Measurements from ENCODE around the gene SRBD1. TPM values are rescaled to one million over a fixed set of nuclear protein-coding genes. Genes with fewer than 3 reads are reported as not detected.

Gene SRBD1
- total RNA-seq, 4 donors from 2014 or later = 9.0 to 22.0 (median 13.0) TPM

DNA sequence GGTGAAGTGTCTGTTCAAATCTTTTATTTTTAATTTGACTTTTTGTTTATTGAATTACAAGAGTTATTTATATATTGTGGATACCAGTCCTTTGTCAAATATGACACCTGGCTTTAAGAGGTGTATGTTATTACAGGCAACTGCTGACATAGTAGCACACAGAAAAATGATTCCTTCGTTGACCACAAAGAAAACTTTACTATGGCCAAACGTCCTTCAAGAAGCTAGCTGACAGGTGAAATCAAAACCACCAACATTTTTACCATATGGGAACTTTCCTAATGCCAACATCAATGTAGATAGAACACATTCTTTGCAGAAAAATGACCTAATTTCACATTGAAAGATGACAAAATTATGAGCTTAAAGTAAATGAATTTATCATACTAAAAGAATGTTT lies 6.4 kb upstream of the SRBD1 start:
- H3K4me3 ChIP-seq = no peak overlapping the region
- no peaks in the 10 kb centered on the region for H3K9me3 ChIP-seq
- intact Hi-C loops (cut with DNase I) = no loop called here
- no peak for DNase-seq (ENCODE audit: extremely low spot score)
- WGBS = 17% methylated on average over 2 of the region's 2 CpGs
- no peak overlapping the region for H3K27ac ChIP-seq (replicated peaks in 1 of 4)
- H3K27me3 ChIP-seq = no peaks in the 10 kb centered on the region
- TF ChIP-seq POLR2AphosphoS5 (IDR thresholded peaks at IDR 0.05) = no peak
- TF ChIP-seq EP300 (IDR thresholded peaks at IDR 0.05) = no peak
- TF ChIP-seq POLR2A (IDR thresholded peaks at IDR 0.05; ENCODE audit: low read depth) = no peak
- TF ChIP-seq, protein P1, sequence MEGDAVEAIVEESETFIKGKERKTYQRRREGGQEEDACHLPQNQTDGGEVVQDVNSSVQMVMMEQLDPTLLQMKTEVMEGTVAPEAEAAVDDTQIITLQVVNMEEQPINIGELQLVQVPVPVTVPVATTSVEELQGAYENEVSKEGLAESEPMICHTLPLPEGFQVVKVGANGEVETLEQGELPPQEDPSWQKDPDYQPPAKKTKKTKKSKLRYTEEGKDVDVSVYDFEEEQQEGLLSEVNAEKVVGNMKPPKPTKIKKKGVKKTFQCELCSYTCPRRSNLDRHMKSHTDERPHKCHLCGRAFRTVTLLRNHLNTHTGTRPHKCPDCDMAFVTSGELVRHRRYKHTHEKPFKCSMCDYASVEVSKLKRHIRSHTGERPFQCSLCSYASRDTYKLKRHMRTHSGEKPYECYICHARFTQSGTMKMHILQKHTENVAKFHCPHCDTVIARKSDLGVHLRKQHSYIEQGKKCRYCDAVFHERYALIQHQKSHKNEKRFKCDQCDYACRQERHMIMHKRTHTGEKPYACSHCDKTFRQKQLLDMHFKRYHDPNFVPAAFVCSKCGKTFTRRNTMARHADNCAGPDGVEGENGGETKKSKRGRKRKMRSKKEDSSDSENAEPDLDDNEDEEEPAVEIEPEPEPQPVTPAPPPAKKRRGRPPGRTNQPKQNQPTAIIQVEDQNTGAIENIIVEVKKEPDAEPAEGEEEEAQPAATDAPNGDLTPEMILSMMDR (IDR thresholded peaks at IDR 0.05) = no peak
- peaks cover 0 to 42% (median 31%) of the 10 kb centered on the region in 4 donors for H3K4me1 ChIP-seq
- no peaks in the 10 kb centered on the region for H3K36me3 ChIP-seq

DNA sequence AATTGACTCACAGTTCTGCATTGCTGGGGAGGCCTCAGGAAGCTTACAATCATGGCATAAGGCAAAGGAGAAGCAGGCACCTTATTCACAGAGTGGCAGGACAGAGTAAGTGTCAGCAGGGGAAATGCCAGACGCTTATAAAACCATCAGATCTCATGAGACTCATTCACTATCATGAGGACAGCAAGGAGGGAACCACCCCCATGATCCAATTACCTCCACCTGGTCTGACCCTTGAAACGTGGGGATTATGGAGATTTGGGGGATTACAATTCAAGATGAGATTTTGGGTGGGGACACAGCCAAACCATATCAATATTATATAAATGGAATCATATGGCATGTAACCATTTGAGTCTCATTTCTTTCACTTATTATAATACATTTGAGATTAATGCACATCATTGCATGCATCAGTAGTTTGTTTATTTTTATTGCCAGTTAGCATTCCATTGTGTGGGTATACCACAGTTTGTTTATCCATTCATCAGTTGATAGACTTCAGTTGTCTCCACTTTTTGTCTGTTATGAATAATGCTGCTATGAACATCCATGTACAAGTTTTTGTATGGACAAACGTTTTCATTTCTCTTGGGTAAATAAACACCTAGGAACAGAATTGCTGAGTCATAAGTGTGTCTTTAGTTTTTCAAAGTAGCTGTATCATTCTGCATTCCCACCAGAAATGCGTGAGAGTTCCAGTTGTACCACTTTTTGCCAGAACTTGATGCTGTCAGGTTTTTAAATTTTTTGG lies 5.8 kb upstream of the SRBD1 start:
- Histone ChIP-seq H3K9me3 (no peaks in the 10 kb centered on the region), H3K27ac (replicated peaks in 1 of 4) (no peak overlapping the region), H3K4me3 (no peak overlapping the region), H3K4me1 (peaks cover under 1 to 49% (median 37%) of the 10 kb centered on the region in 4 donors), H3K36me3 (no peaks in the 10 kb centered on the region), H3K27me3 (no peaks in the 10 kb centered on the region)
- 36% methylated on average over 4 of the region's 4 CpGs for WGBS
- intact Hi-C loops (cut with DNase I) = no loop called here
- TF ChIP-seq POLR2AphosphoS5 (IDR thresholded peaks at IDR 0.05) (no peak), EP300 (IDR thresholded peaks at IDR 0.05) (no peak), POLR2A (IDR thresholded peaks at IDR 0.05; ENCODE audit: low read depth) (no peak)
- TF ChIP-seq, protein P1 (IDR thresholded peaks at IDR 0.05) = no peak
- no peak for DNase-seq (ENCODE audit: extremely low spot score)

DNA sequence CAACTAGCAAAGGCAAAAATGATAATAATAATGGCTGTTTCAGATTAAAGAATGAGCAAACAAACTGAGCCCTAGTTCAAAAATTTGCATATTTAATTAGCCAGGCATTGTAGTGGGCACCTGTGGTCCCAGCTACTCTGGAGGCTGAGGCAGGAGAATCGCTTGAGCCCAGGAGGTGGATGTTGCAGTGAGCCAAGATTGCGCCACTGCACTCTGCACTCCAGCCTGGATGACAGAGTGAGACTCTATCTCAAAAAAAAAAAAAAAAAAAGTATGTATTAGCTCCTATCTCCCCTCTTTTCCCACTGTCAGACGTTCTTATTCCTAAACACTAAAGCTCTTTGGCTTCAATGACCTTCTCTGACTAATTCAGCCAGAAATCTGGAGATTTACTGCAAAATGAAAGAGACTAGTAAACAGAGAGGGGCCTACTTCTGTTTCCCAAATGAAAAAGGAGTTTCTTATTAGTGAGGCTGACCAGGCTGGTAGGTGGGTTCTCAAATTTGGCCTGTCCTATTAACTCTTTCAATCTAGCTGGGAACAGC lies 3.9 kb upstream of the SRBD1 start:
- no peak for DNase-seq (ENCODE audit: extremely low spot score)
- intact Hi-C loops (cut with DNase I) = no loop called here
- WGBS = 84% methylated on average over 3 of the region's 3 CpGs
- Histone ChIP-seq H3K9me3 (no peaks in the 10 kb centered on the region), H3K27ac (replicated peaks in 1 of 4) (peak overlapping the region; percentile 38 to 95 (median 64)), H3K4me3 (no peak overlapping the region), H3K4me1 (peaks cover 9 to 60% (median 48%) of the 10 kb centered on the region in 4 donors), H3K36me3 (no peaks in the 10 kb centered on the region), H3K27me3 (no peaks in the 10 kb centered on the region)
- TF ChIP-seq EP300 (IDR thresholded peaks at IDR 0.05) (no peak), POLR2A (IDR thresholded peaks at IDR 0.05; ENCODE audit: low read depth) (no peak), POLR2AphosphoS5 (IDR thresholded peaks at IDR 0.05) (no peak)
- TF ChIP-seq, protein P1 (IDR thresholded peaks at IDR 0.05) = no peak

DNA sequence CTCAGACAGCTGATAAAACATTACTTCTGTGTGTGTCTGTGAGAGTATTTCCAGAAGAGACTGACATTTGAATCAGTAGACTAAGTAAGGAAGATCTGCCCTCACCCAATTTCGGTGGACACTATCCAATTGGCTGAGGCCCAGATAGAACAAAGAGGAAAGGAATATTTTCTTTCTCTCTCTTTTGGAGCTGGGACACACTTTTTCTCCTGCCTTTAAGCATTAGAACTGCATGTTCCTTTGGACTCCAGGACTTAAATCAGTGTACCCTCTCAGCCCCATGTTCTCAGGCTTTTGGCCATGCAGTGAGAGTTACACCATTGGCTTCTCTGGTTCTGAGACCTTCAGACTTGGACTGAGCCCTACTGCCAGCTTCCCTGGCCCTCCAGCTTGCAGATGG lies 3.3 kb upstream of the SRBD1 start:
- Histone ChIP-seq H3K27ac (replicated peaks in 1 of 4) (peak overlapping the region; percentile 38 to 95 (median 64)), H3K4me1 (peaks cover 12 to 66% (median 54%) of the 10 kb centered on the region in 4 donors), H3K4me3 (no peak overlapping the region), H3K27me3 (no peaks in the 10 kb centered on the region), H3K9me3 (no peaks in the 10 kb centered on the region), H3K36me3 (no peaks in the 10 kb centered on the region)
- WGBS = 62% methylated on average over 1 of the region's 1 CpG
- peak in 1 of 2 donors; percentile 54 for TF ChIP-seq POLR2AphosphoS5 (IDR thresholded peaks at IDR 0.05)
- no peak for TF ChIP-seq POLR2A (IDR thresholded peaks at IDR 0.05; ENCODE audit: low read depth)
- TF ChIP-seq, protein P1 (IDR thresholded peaks at IDR 0.05) = peak in 1 of 3 experiments; percentile 29
- no peak for DNase-seq (ENCODE audit: extremely low spot score)
- intact Hi-C loops (cut with DNase I) = no loop called here

Data from esophagus muscularis mucosa (tissue), 4 donors.